K562 (cell line): ENCODE results near the gene ZSCAN2. TPM values are rescaled to one million over a fixed set of nuclear protein-coding genes. Genes with fewer than 3 reads are reported as not detected.

Source experiments
- DDX20 ChIP-seq: fragments of 450-650 bp; IDR thresholded peaks from 2 replicates; pipeline ENCODE4 v1.6.1; 2016; ENCODE audit warnings: missing genetic modification characterization, low read depth, mild to moderate bottlenecking, missing compliant biosample characterization, moderate library complexity
- FOXJ2 ChIP-seq: fragments of 200-800 bp; sonication (Bioruptor generic); IDR thresholded peaks from 2 replicates; pipeline ENCODE4 v1.6.1; 2016; ENCODE audit warnings: missing genetic modification characterization, missing compliant biosample characterization
- FUS ChIP-seq: fragments of 200-400 bp; formaldehyde crosslinking; optimal IDR thresholded peaks from 2 replicates; pipeline ENCODE3; 2017; ENCODE audit warnings: low read depth, low read length
- HDAC8 ChIP-seq: fragments of 450-650 bp; IDR thresholded peaks from 2 replicates; pipeline ENCODE4 v1.6.1; 2016; ENCODE audit warnings: mild to moderate bottlenecking, missing genetic modification characterization, moderate library complexity, missing compliant biosample characterization
- MYBL2 ChIP-seq, 2 experiments: fragments of 450-650 bp in 1 of 2; sonication (generic) in 1 of 2; formaldehyde crosslinking in 1 of 2; IDR thresholded peaks; 2 replicates each; pipeline versions ENCODE4 v1.6.1 to v1.8.1; 2017 to 2022; ENCODE audit warnings: borderline replicate concordance in 1 of 2, inconsistent platforms in 1 of 2, low read depth in 1 of 2, mild to moderate bottlenecking in 1 of 2, missing genetic modification reagents in 1 of 2, moderate library complexity in 1 of 2
- NCOA2 ChIP-seq, 2 experiments: fragments of 450-650 bp; IDR thresholded peaks; 2 replicates each; pipeline ENCODE4 v1.6.1; 2018; ENCODE audit warnings: mild to moderate bottlenecking in 2 of 2, moderate library complexity in 1 of 2; ENCODE audit not compliant: partially characterized antibody in 2 of 2
- RBM17 ChIP-seq: fragments of 200-400 bp; formaldehyde crosslinking; IDR thresholded peaks from 2 replicates; pipeline ENCODE4 v1.6.1; 2017; ENCODE audit warnings: low read depth, mild to moderate bottlenecking, low read length, borderline replicate concordance
- RNF2 ChIP-seq: sonication (generic); IDR thresholded peaks from 2 replicates; pipeline ENCODE4 v1.6.1; 2016
- SETDB1 ChIP-seq: IDR thresholded peaks from one replicate; pipeline ENCODE4 v1.6.1; 2012; ENCODE audit warnings: low read length, control low read depth, inconsistent platforms
- SIN3A ChIP-seq, 2 experiments: fragments of 150-350 bp in 1 of 2; IDR thresholded peaks; 2 replicates each; pipeline ENCODE4 v1.6.1; 2011 to 2016; ENCODE audit warnings: borderline replicate concordance in 2 of 2, low read depth in 2 of 2, low read length in 2 of 2, mild to moderate bottlenecking in 2 of 2, moderate library complexity in 2 of 2; ENCODE audit not compliant: control insufficient read depth in 1 of 2
- SPI1 ChIP-seq: IDR thresholded peaks from 2 replicates; pipeline ENCODE4 v1.6.1; 2011; ENCODE audit warnings: low read depth, low read length, control low read depth, borderline replicate concordance
- ZFPM2 ChIP-seq: fragments of 250-450 bp; sonication (Bioruptor Pico); IDR thresholded peaks from 2 replicates; pipeline ENCODE4 v1.5.1; 2022; ENCODE audit warnings: mild to moderate bottlenecking
- ZNF124 ChIP-seq: sonication (generic); formaldehyde crosslinking; IDR thresholded peaks from 2 replicates; pipeline ENCODE4 v1.8.1; 2022; ENCODE audit warnings: missing genetic modification reagents
- polyA plus RNA-seq, 8 experiments: library from polyadenylated mRNA; depleted of rRNA in 4 of 8; stranded (reverse) in 5 of 8; unstranded in 3 of 8; fragments of >200 nt; fragmentation: Nextera tagmentation in 2 of 8; fragmentation: Illumina TruSeq in 1 of 8; extraction: Ambion mirVana in 2 of 8; extraction: Trizol in 1 of 8; gene quantifications; 2 replicates each; pipeline versions ENCODE4 v1.2.1 to v1.2.3, GENCODE V29; 2011 to 2014; ENCODE audit warnings: inconsistent platforms in 1 of 8, missing spikeins in 1 of 8
- total RNA-seq, 7 experiments: library from RNA; depleted of rRNA in 6 of 7; stranded (reverse); fragments of >200 nt in 6 of 7; fragmentation: Illumina TruSeq in 2 of 7; extraction: Trizol in 2 of 7; gene quantifications; 2 replicates each; pipeline versions ENCODE4 v1.2.1 to v1.2.3, GENCODE V29; 2011 to 2021; ENCODE audit warnings: low replicate concordance in 1 of 7
- TF ChIP-seq, protein P1 (sequence below): sonication (generic); formaldehyde crosslinking; IDR thresholded peaks from 2 replicates; pipeline ENCODE4 v1.8.1; 2022; ENCODE audit warnings: missing genetic modification reagents
- TF ChIP-seq, protein P2 (sequence below): fragments of 250-450 bp; sonication (Bioruptor Pico); IDR thresholded peaks from 2 replicates; pipeline ENCODE4 v1.5.0; 2021; ENCODE audit warnings: mild to moderate bottlenecking, moderate library complexity
- TF ChIP-seq, protein P3 (sequence below): fragments of 250-450 bp; sonication (Bioruptor Pico); IDR thresholded peaks from 2 replicates; pipeline ENCODE4 v1.5.0; 2020; ENCODE audit warnings: mild to moderate bottlenecking, borderline replicate concordance
- TF ChIP-seq, protein P4 (sequence below): fragments of 450-650 bp; IDR thresholded peaks from 2 replicates; pipeline ENCODE4 v1.7.1; 2018; ENCODE audit warnings: mild to moderate bottlenecking, low read depth; ENCODE audit not compliant: partially characterized antibody

ZSCAN2 gene
- total and polyA plus RNA-seq, 9 of the 15 experiments (the other 6 are each of a cell fraction or from before 2014, with no cell fraction given), result 1.7 to 14.2 (median 6.6) TPM

DNA sequence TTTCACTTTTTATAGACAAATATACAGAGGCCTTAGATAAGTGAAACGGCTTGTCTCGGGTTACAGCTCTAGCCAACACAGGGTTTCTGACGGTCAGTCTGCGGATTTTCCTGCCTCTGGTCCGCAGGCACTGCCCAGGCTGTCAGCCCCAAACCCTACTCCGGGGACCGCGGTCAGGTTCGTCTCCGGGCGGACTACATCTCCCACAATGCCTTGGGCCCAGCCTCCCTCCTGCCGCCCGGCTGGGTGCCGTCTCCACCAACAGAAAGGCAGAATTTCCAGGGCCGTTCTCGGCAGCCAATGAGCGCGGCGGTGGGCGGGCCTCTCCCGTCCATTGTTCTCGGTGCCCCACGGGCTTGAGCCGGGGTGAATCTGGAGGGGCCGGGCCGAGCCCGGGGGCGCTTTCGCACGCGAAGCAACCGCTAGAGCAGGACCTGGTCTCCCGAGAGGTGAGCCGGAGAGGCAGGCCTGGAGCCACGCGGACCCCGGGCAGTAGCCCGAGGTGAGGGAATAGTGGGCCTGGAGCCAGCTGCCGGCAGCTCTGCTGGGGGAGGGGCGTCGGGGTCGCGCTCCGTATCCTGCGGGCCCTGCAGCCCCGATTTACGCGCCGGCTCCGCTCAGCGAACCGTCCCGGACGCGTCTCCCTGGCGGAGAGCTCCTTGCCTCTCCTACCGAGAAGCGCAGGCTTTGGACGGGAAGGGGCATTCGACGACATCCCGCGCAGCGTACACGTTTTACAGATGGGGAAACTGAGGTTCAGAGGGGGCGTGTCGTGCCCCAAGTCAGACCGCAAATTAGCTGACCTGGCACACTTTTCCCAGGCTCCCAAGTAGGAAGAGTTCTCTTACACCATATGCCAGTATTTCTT, at the start of gene ZSCAN2 (continued):
- TF ChIP-seq RBM17, result no peak
- TF ChIP-seq SIN3A (IDR thresholded peaks at IDR 0.05; ENCODE audit: borderline replicate concordance in 2 of 2, control insufficient read depth in 1 of 2, low read depth in 2 of 2, low read length in 2 of 2), result peak in 1 of 2 experiments; percentile 5; a peak in 1 of 4 replicates
- TF ChIP-seq, protein P1, sequence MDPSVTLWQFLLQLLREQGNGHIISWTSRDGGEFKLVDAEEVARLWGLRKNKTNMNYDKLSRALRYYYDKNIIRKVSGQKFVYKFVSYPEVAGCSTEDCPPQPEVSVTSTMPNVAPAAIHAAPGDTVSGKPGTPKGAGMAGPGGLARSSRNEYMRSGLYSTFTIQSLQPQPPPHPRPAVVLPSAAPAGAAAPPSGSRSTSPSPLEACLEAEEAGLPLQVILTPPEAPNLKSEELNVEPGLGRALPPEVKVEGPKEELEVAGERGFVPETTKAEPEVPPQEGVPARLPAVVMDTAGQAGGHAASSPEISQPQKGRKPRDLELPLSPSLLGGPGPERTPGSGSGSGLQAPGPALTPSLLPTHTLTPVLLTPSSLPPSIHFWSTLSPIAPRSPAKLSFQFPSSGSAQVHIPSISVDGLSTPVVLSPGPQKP (CRISPR knock-in tag), result no peak
- TF ChIP-seq RNF2, result no peak
- TF ChIP-seq FUS, result no peak
- TF ChIP-seq, protein P2, sequence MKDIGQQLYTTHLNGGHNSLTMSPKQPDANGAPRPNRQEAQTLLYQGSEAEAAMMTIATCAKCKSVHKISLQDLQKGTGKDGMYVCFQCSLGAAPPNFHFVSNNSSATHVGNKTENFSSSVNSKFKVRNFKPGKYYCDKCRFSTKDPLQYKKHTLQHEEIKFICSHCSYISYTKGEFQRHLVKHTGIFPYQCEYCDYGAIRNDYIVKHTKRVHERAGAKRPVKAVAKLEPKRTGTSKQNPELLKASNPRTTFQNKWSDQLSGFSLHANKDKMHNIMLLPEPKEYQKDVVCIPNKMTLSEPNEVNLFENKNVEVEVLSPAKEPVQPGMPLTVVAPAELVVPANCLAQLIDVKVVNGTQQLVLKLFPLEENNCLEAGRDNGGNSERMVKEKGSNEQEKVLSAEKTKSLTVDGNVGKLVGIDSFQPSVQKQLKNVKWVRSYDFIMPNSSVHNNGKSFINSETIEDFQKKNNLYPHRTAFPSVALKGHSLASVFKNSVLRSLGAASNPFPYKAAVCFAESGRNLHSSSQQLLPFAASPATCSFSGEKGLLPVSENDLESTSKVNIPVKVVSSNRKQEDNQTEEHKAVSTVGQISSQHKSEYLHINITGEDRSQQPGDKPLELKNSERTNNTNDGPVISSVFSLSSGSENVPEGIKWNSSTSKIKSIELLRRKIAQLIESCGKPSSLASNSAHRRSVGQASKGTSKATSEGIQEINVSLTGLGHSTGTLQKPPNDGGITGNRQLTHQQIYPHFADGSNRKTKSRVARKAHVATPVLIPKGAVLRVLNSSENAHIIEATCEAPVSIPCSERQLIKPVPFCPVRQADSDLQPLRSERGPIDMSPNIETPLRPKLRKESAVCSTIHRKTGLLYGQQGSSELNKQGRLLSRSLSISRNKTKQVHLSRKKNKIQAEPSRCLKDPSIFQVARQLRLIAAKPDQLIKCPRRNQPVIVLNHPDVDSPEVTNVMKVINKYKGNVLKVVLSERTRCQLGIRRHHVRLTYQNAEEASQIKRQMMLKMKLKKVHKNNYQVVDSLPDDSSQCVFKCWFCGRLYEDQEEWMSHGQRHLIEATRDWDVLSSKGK (CRISPR knock-in tag), result no peak
- 0 out of 2 replicates have a peak, but pooled peaks have one; percentile 60 for TF ChIP-seq FOXJ2 (tag)
- TF ChIP-seq SETDB1, result no peak
- no peak for TF ChIP-seq SPI1
- TF ChIP-seq, protein P3, sequence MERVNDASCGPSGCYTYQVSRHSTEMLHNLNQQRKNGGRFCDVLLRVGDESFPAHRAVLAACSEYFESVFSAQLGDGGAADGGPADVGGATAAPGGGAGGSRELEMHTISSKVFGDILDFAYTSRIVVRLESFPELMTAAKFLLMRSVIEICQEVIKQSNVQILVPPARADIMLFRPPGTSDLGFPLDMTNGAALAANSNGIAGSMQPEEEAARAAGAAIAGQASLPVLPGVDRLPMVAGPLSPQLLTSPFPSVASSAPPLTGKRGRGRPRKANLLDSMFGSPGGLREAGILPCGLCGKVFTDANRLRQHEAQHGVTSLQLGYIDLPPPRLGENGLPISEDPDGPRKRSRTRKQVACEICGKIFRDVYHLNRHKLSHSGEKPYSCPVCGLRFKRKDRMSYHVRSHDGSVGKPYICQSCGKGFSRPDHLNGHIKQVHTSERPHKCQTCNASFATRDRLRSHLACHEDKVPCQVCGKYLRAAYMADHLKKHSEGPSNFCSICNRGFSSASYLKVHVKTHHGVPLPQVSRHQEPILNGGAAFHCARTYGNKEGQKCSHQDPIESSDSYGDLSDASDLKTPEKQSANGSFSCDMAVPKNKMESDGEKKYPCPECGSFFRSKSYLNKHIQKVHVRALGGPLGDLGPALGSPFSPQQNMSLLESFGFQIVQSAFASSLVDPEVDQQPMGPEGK (CRISPR knock-in tag), result no peak
- TF ChIP-seq ZNF124, result no peak
- TF ChIP-seq MYBL2 (IDR thresholded peaks at IDR 0.05; ENCODE audit: low read depth), result no peak
- TF ChIP-seq MYBL2 (CRISPR knock-in tag; IDR thresholded peaks at IDR 0.05; ENCODE audit: borderline replicate concordance), result no peak
- TF ChIP-seq HDAC8 (tag), result no peak
- no peak for TF ChIP-seq NCOA2 (IDR thresholded peaks at IDR 0.05; ENCODE audit: partially characterized antibody in 2 of 2)
- TF ChIP-seq DDX20 (tag), result no peak
- no peak for TF ChIP-seq ZFPM2 (CRISPR knock-in tag)
- TF ChIP-seq, protein P4, sequence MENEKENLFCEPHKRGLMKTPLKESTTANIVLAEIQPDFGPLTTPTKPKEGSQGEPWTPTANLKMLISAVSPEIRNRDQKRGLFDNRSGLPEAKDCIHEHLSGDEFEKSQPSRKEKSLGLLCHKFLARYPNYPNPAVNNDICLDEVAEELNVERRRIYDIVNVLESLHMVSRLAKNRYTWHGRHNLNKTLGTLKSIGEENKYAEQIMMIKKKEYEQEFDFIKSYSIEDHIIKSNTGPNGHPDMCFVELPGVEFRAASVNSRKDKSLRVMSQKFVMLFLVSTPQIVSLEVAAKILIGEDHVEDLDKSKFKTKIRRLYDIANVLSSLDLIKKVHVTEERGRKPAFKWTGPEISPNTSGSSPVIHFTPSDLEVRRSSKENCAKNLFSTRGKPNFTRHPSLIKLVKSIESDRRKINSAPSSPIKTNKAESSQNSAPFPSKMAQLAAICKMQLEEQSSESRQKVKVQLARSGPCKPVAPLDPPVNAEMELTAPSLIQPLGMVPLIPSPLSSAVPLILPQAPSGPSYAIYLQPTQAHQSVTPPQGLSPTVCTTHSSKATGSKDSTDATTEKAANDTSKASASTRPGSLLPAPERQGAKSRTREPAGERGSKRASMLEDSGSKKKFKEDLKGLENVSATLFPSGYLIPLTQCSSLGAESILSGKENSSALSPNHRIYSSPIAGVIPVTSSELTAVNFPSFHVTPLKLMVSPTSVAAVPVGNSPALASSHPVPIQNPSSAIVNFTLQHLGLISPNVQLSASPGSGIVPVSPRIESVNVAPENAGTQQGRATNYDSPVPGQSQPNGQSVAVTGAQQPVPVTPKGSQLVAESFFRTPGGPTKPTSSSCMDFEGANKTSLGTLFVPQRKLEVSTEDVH, result no peak
